Mesothelial cell of epicardium (in vitro differentiated cells): ENCODE measurements around the gene EPM2AIP1. TPM values are rescaled to one million over a fixed set of nuclear protein-coding genes. Genes with fewer than 3 reads are reported as not detected.
"Not testable (repeated sequence)": the region's sequence is repeated elsewhere in the genome, so short reads cannot be mapped to it uniquely, and the experiment has no call there.

Source experiments
- DNase-seq, 2 experiments: peaks; one replicate each; pipeline ENCODE4 v3.0.0; 2021; ENCODE audit warnings: low spot score in 2 of 2; ENCODE audit not compliant: unreplicated experiment in 2 of 2
- H3K27ac Mint-ChIP-seq: 2 replicates; pipeline ENCODE4 v1.8.0; 2021; ENCODE audit warnings: mixed read lengths
- H3K27me3 Mint-ChIP-seq: 2 replicates; pipeline ENCODE4 v1.8.0; 2021; ENCODE audit warnings: low read depth, mixed read lengths
- H3K36me3 Mint-ChIP-seq: 2 replicates; pipeline ENCODE4 v1.8.0; 2021; ENCODE audit warnings: mixed read lengths
- H3K4me1 Mint-ChIP-seq: 2 replicates; pipeline ENCODE4 v1.8.0; 2021; ENCODE audit warnings: mixed read lengths
- H3K4me3 Mint-ChIP-seq: 2 replicates; pipeline ENCODE4 v1.8.0; 2021; ENCODE audit warnings: mild to moderate bottlenecking, moderate library complexity, mixed read lengths
- H3K9me3 Mint-ChIP-seq: 2 replicates; pipeline ENCODE4 v1.8.0; 2021; ENCODE audit warnings: mixed read lengths
- CTCF ChIP-seq: fragments of 200-600 bp; sonication (generic); IDR thresholded peaks from one replicate; pipeline ENCODE4 v1.5.0; 2021; ENCODE audit warnings: antibody characterized with exemption; ENCODE audit not compliant: unreplicated experiment
- total RNA-seq: library from RNA; stranded (reverse); gene quantifications from 3 replicates; pipeline ENCODE4 v1.2.1, GENCODE V29; 2021

The EPM2AIP1 gene
- total RNA-seq, 1 donor from 2014 or later, result 40.2 TPM

DNA sequence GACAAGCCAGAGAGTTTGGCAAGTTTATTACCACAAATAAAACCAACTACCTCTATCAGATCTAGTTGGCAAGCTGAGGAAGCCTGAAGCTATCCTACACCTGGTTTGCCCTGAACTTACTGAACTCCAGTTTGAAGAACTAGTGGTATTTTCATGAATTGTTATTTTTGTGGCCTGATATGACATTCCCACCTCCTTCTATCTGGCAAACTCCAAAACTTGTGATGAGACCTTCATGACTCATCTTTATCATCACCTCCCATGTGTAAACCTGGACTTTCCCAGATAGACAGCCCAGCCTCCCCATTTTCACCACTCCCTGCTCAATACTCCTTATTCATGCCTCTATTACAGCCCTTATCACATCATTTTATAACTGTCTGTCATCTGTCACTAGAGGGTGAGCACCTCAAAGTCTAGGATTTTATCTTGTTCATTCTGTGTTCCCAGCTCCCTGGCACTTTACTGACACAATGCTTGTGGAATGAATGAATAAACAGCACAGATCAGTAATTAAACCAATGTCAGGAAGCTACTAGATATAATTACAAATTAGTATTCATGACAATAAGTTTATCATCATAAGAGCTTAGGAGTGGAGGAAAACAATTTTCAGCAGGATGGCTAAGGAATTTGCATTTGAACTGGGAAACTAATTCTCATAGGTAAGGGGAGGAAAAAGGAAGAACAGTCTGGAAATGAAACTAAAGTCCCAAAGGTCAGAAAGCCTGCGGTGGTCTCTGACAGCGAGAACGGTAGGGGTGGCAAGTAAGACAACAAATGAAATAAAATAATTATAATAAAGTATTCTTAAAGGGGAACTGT, 34.9 kb downstream of the EPM2AIP1 start:
- no peak for TF ChIP-seq CTCF
- Mint-ChIP-seq H3K36me3 (no peaks in the 10 kb centered on the region), H3K27me3 (no peaks in the 10 kb centered on the region), H3K4me1 (peaks cover 20% of the 10 kb centered on the region), H3K27ac (peak overlapping the region; percentile 36), H3K4me3 (no peak overlapping the region), H3K9me3 (no peaks in the 10 kb centered on the region)
- DNase-seq, result no peak

GRCh38 chr3:36957063-36957462, 35.9 kb downstream of the EPM2AIP1 start:
- TF ChIP-seq CTCF, result no peak

DNA sequence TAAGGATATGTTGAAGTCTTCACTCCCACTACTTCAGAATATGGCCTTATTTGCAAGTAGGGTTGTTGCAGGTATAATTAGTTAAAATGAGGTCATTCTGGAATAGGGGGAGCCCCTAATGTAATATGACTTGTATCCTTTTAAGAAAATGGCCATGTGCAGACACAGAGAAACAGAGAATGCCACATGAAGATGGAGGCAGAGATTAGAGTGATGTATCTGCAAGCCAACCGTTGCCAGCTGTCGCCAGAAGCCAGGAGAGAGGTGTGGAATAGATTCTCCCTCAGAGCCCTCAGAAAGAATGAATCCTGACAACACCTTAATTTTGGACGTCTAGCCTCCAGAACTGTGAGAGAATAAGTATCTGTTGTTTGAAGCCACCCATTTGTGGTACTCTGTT, 36.8 kb downstream of the EPM2AIP1 start:
- Mint-ChIP-seq H3K9me3 (no peaks in the 10 kb centered on the region), H3K27me3 (no peaks in the 10 kb centered on the region), H3K27ac (no peak overlapping the region), H3K4me1 (peaks cover 20% of the 10 kb centered on the region), H3K4me3 (no peak overlapping the region), H3K36me3 (no peaks in the 10 kb centered on the region)
- no peak for DNase-seq
- TF ChIP-seq CTCF, result no peak

More at GRCh38 chr3:36957063-36957462, 35.9 kb downstream of the EPM2AIP1 start:
- Mint-ChIP-seq H3K27ac (no peak overlapping the region), H3K27me3 (no peaks in the 10 kb centered on the region), H3K36me3 (no peaks in the 10 kb centered on the region), H3K4me3 (no peak overlapping the region), H3K9me3 (no peaks in the 10 kb centered on the region), H3K4me1 (peaks cover 20% of the 10 kb centered on the region)
- no peak for DNase-seq

- peaks cover 16% of the 10 kb centered on the region for H3K4me1 Mint-ChIP-seq
- no peaks in the 10 kb centered on the region for H3K36me3 Mint-ChIP-seq
- H3K4me3 Mint-ChIP-seq, result no peak overlapping the region
- peaks cover 2% of the 10 kb centered on the region for H3K9me3 Mint-ChIP-seq
- no peak for TF ChIP-seq CTCF
- no peak for DNase-seq
- no peak overlapping the region for H3K27ac Mint-ChIP-seq
- no peaks in the 10 kb centered on the region for H3K27me3 Mint-ChIP-seq
Observed at GRCh38 chr3:36954452-36955134, 38.3 kb downstream of the EPM2AIP1 start.

GRCh38 chr3:36947814-36948213, 45.1 kb downstream of the EPM2AIP1 start:
- Mint-ChIP-seq H3K36me3 (peaks cover 18% of the 10 kb centered on the region), H3K9me3 (peaks cover 29% of the 10 kb centered on the region)
- H3K4me1 Mint-ChIP-seq, H3K27me3 Mint-ChIP-seq, DNase-seq, H3K4me3 Mint-ChIP-seq, H3K27ac Mint-ChIP-seq: not testable (repeated sequence)

DNA sequence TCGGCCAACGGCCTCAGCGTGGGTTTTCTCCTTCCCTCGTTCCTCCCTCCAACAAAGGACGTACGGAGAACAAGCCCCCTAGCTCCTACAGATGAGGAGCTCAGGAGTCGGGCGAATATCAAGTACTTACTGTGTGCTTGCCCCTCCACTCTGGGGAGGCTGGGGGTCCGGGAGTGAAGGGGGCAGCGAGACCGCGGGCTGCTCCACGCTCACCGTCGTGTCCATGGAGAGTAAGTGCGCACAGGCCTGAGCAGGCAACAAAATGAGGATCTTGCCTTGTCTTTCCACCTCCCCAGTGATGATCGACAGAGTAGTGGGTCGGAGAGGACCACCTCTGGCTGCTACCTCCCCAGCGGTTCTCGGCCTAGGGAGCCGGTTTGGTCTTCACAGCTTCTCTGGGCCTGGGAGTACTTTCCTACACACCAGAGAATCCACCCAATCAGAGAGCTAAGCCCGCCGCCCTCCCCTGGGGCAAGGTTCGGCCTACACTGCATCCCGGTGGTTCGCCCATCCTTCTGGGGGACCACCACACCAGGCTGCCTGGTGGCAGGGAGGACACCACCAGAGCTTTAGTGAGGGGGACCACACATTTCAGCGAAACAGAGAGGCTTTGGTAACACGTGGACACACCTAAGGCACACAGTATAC, 47.5 kb downstream of the EPM2AIP1 start:
- peak overlapping the region; percentile 43 for H3K27ac Mint-ChIP-seq
- peaks cover 21% of the 10 kb centered on the region for H3K36me3 Mint-ChIP-seq
- peaks cover 29% of the 10 kb centered on the region for H3K4me1 Mint-ChIP-seq
- H3K4me3 Mint-ChIP-seq, result peak overlapping the region; percentile 82
- H3K27me3 Mint-ChIP-seq, result peaks cover 3% of the 10 kb centered on the region
- H3K9me3 Mint-ChIP-seq, result peaks cover 29% of the 10 kb centered on the region
- no peak for DNase-seq
- no peak for TF ChIP-seq CTCF
